ENCODE data around the gene ARID5B.

Gene ARID5B

GRCh38 chr10:61989995-61990760, 88.7 kb downstream of the ARID5B start:
- Histone ChIP-seq H3K9ac (ENCODE audit: low read depth, low read length, poor library complexity, severe bottlenecking) (no peak overlapping the region), H3K9me2 (replicated peaks; ENCODE audit: low read depth, low read length) (no peaks in the 10 kb centered on the region), H4K20me1 (ENCODE audit: insufficient read depth, low read length, poor library complexity, severe bottlenecking) (peaks cover 13% of the 10 kb centered on the region), H3K4me2 (ENCODE audit: low read depth, low read length, poor library complexity, severe bottlenecking) (no peak overlapping the region), H3K36me3 (ENCODE audit: insufficient read depth, low read length) (peaks cover 40% of the 10 kb centered on the region; the same call in 1 of the 2 replicates), H3K4me3 (ENCODE audit: low read length, poor library complexity, severe bottlenecking) (no peak overlapping the region), H2AFZ (ENCODE audit: low read length) (no peak overlapping the region), H3K9me3 (ENCODE audit: insufficient read depth, low read depth, low read length) (no peaks in the 10 kb centered on the region), H3K27me3 (ENCODE audit: insufficient read depth, low read length, poor library complexity, severe bottlenecking) (no peaks in the 10 kb centered on the region), H3F3A (ENCODE audit: low read depth) (peaks cover 11% of the 10 kb centered on the region), H3K4me1 (ENCODE audit: insufficient read depth, low read length, poor library complexity, severe bottlenecking) (peaks cover 75% of the 10 kb centered on the region), H3K79me2 (ENCODE audit: insufficient read depth, low read length) (peaks cover 95% of the 10 kb centered on the region)
- no peak for TF ChIP-seq CTCF (conservative IDR thresholded peaks at IDR 0.05; ENCODE audit: low read length)
- TF ChIP-seq EZH2phosphoT487 (IDR thresholded peaks at IDR 0.05; ENCODE audit: borderline replicate concordance), result no peak

GRCh38 chr10:61990761-61991135, 89.2 kb downstream of the ARID5B start:
- H2AFZ ChIP-seq (ENCODE audit: low read length), result no peak overlapping the region
- H3F3A ChIP-seq (ENCODE audit: low read depth), result peaks cover 11% of the 10 kb centered on the region
- peaks cover 76% of the 10 kb centered on the region for H3K4me1 ChIP-seq (ENCODE audit: insufficient read depth, low read length, poor library complexity, severe bottlenecking)
- H3K27me3 ChIP-seq (ENCODE audit: insufficient read depth, low read length, poor library complexity, severe bottlenecking), result no peaks in the 10 kb centered on the region
- H3K4me3 ChIP-seq (ENCODE audit: low read length, poor library complexity, severe bottlenecking), result no peak overlapping the region
- no peak overlapping the region for H3K4me2 ChIP-seq (ENCODE audit: low read depth, low read length, poor library complexity, severe bottlenecking)
- no peaks in the 10 kb centered on the region for H3K9me3 ChIP-seq (ENCODE audit: insufficient read depth, low read depth, low read length)
- H3K36me3 ChIP-seq (ENCODE audit: insufficient read depth, low read length), result peaks cover 36% of the 10 kb centered on the region; the same call in 1 of the 2 replicates
- H4K20me1 ChIP-seq (ENCODE audit: insufficient read depth, low read length, poor library complexity, severe bottlenecking), result peaks cover 7% of the 10 kb centered on the region
- H3K79me2 ChIP-seq (ENCODE audit: insufficient read depth, low read length), result peaks cover 95% of the 10 kb centered on the region
- no peak overlapping the region for H3K9ac ChIP-seq (ENCODE audit: low read depth, low read length, poor library complexity, severe bottlenecking)
- TF ChIP-seq EZH2phosphoT487 (IDR thresholded peaks at IDR 0.05; ENCODE audit: borderline replicate concordance) (no peak), CTCF (conservative IDR thresholded peaks at IDR 0.05; ENCODE audit: low read length) (no peak)
- no peaks in the 10 kb centered on the region for H3K9me2 ChIP-seq (replicated peaks; ENCODE audit: low read depth, low read length)

- TF ChIP-seq EZH2phosphoT487 (IDR thresholded peaks at IDR 0.05; ENCODE audit: borderline replicate concordance), result no peak
- TF ChIP-seq CTCF (conservative IDR thresholded peaks at IDR 0.05; ENCODE audit: low read length), result no peak
- H3K9me3 ChIP-seq (ENCODE audit: insufficient read depth, low read depth, low read length), result no peaks in the 10 kb centered on the region
- H3K27me3 ChIP-seq (ENCODE audit: insufficient read depth, low read length, poor library complexity, severe bottlenecking), result no peaks in the 10 kb centered on the region
- H3K9ac ChIP-seq (ENCODE audit: low read depth, low read length, poor library complexity, severe bottlenecking), result no peak overlapping the region
- H3K4me1 ChIP-seq (ENCODE audit: insufficient read depth, low read length, poor library complexity, severe bottlenecking), result peaks cover 77% of the 10 kb centered on the region
- H3F3A ChIP-seq (ENCODE audit: low read depth), result peaks cover 11% of the 10 kb centered on the region
- H2AFZ ChIP-seq (ENCODE audit: low read length), result no peak overlapping the region
- H3K4me3 ChIP-seq (ENCODE audit: low read length, poor library complexity, severe bottlenecking), result no peak overlapping the region
- peaks cover 4% of the 10 kb centered on the region for H4K20me1 ChIP-seq (ENCODE audit: insufficient read depth, low read length, poor library complexity, severe bottlenecking)
- H3K4me2 ChIP-seq (ENCODE audit: low read depth, low read length, poor library complexity, severe bottlenecking), result no peak overlapping the region
- peaks cover 95% of the 10 kb centered on the region for H3K79me2 ChIP-seq (ENCODE audit: insufficient read depth, low read length)
- H3K9me2 ChIP-seq (replicated peaks; ENCODE audit: low read depth, low read length), result no peaks in the 10 kb centered on the region
- peaks cover 36% of the 10 kb centered on the region; the same call in 1 of the 2 replicates for H3K36me3 ChIP-seq (ENCODE audit: insufficient read depth, low read length)
These were observed 89.7 kb downstream of the ARID5B start for GRCh38 chr10:61991166-61991565.
